Naive thymus-derived CD4-positive, alpha-beta T cell (primary cell): ENCODE data around the gene TMEM236. TPM values are rescaled to one million over a fixed set of nuclear protein-coding genes. Genes with fewer than 3 reads are reported as not detected.

Experiments
- ATAC-seq: fragments of 150-1000 bp; cut with Tn5 transposase; 2 replicates; pipeline ENCODE4 v1.10.0; 2021; ENCODE audit warnings: mild to moderate bottlenecking, moderate library complexity
- CTCF ChIA-PET: fragments of 350-600 bp; sonication (Branson Sonifier 250); formaldehyde crosslinking; loops from one replicate; lab custom pipeline; 2021; ENCODE audit warnings: antibody characterized with exemption; lab: Charles Lee
- POLR2A ChIA-PET: fragments of 350-600 bp; sonication (Branson Sonifier 250); formaldehyde crosslinking; loops from one replicate; lab custom pipeline; 2021; ENCODE audit warnings: antibody characterized with exemption, inconsistent platforms; lab: Charles Lee
- DNase-seq, 9 donors: peaks; one replicate each; pipeline versions ENCODE4 v3.0.0 to v3.0.0-alpha.2; 2020 to 2022; ENCODE audit warnings: mixed read lengths in 1 of 9
- H3K27ac ChIP-seq: one replicate; pipeline ENCODE4 v1.7.0; 2013; ENCODE audit warnings: mild to moderate bottlenecking, low read depth, low read length, moderate library complexity
- H3K27me3 ChIP-seq, 2 donors: one replicate each; pipeline ENCODE4 v1.7.0; 2013; ENCODE audit warnings: low read length in 2 of 2, mild to moderate bottlenecking in 2 of 2, moderate library complexity in 2 of 2; ENCODE audit not compliant: control insufficient read depth in 2 of 2, insufficient read depth in 2 of 2
- H3K36me3 ChIP-seq, 3 experiments: 1 replicate in 2 of 3; 2 replicates in 1 of 3; pipeline ENCODE4 v1.7.0; 2013; ENCODE audit warnings: low read length in 3 of 3, mild to moderate bottlenecking in 3 of 3, moderate library complexity in 1 of 3; ENCODE audit not compliant: insufficient read depth in 3 of 3, control insufficient read depth in 2 of 3
- H3K4me1 ChIP-seq, 2 donors: one replicate each; pipeline ENCODE4 v1.7.0; 2013; ENCODE audit warnings: low read length in 2 of 2, mild to moderate bottlenecking in 2 of 2, moderate library complexity in 1 of 2; ENCODE audit not compliant: control insufficient read depth in 2 of 2, insufficient read depth in 2 of 2
- H3K4me3 ChIP-seq: 2 replicates; pipeline ENCODE4 v1.7.0; 2013; ENCODE audit warnings: mild to moderate bottlenecking, low read length
- H3K9me3 ChIP-seq, 3 experiments: 1 replicate in 2 of 3; 2 replicates in 1 of 3; pipeline ENCODE4 v1.7.0; 2013; ENCODE audit warnings: low read length in 3 of 3; ENCODE audit not compliant: control insufficient read depth in 2 of 3
- H3K27ac Mint-ChIP-seq, 9 donors: one replicate each; pipeline ENCODE4 v1.8.0; 2020 to 2022; ENCODE audit warnings: mixed read lengths in 9 of 9, mild to moderate bottlenecking in 8 of 9, moderate library complexity in 5 of 9, inconsistent platforms in 2 of 9
- H3K27me3 Mint-ChIP-seq, 5 donors: one replicate each; pipeline ENCODE4 v1.8.0; 2021 to 2022; ENCODE audit warnings: mixed read lengths in 5 of 5, mild to moderate bottlenecking in 1 of 5
- H3K36me3 Mint-ChIP-seq, 5 donors: one replicate each; pipeline ENCODE4 v1.8.0; 2020 to 2022; ENCODE audit warnings: mixed read lengths in 5 of 5, mild to moderate bottlenecking in 3 of 5, inconsistent platforms in 1 of 5
- H3K4me1 Mint-ChIP-seq, 7 donors: one replicate each; pipeline ENCODE4 v1.8.0; 2020 to 2022; ENCODE audit warnings: mixed read lengths in 7 of 7, mild to moderate bottlenecking in 3 of 7, inconsistent platforms in 1 of 7
- H3K4me3 Mint-ChIP-seq, 10 donors: one replicate each; pipeline ENCODE4 v1.8.0; 2020 to 2022; ENCODE audit warnings: mild to moderate bottlenecking in 10 of 10, mixed read lengths in 10 of 10, moderate library complexity in 6 of 10, inconsistent platforms in 2 of 10
- H3K9me3 Mint-ChIP-seq, 11 donors: one replicate each; pipeline ENCODE4 v1.8.0; 2020 to 2022; ENCODE audit warnings: mixed read lengths in 11 of 11, mild to moderate bottlenecking in 4 of 11, inconsistent platforms in 1 of 11, moderate library complexity in 1 of 11
- intact Hi-C, 2 donors: fragments of 100-400 bp; cut with micrococcal nuclease; formaldehyde crosslinking; loops; one replicate each; pipeline ENCODE4 v1.15.1; 2023
- polyA plus RNA-seq, 2 donors: library from polyadenylated mRNA; unstranded; fragments of 300-500 nt; fragmentation: Illumina TruSeq; gene quantifications; one replicate each; pipeline ENCODE4 v1.2.3, GENCODE V29; 2021
- total RNA-seq, 6 experiments: library from RNA in 5 of 6; stranded (reverse) in 5 of 6; gene quantifications; 1 replicate in 5 of 6; 2 replicates in 1 of 6; pipeline ENCODE4 v1.2.3 and lab custom pipeline; 2021 to 2026

TMEM236 gene
- total and polyA plus RNA-seq, 7 experiments from 2014 or later: 0.02 to 0.12 (median 0.05) TPM; not detected in 4

DNA sequence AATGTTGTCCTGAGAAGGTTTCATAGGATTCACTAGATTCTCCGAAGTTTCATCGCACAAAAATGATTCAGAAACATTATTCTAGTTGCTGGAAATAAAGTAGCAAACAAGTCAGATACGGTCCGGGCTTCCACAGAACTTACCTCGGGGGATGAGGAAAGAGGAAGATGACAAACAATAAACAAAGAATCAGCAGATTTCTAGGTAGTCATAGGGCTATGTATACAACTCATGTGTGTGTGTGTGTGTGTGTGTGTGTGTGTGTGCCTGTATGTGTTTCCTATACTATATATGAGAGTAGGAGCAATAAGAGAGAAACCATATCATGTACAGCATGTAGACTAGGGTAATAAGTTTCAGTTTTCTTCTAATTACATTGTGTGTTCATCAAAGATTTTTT is 16.5 kb downstream of the TMEM236 start:
- Mint-ChIP-seq H3K4me3 (no peak overlapping the region), H3K27ac (no peak overlapping the region), H3K36me3 (peaks cover 0 to 4% (median 0%) of the 10 kb centered on the region in 5 donors), H3K4me1 (no peaks in the 10 kb centered on the region), H3K9me3 (peaks cover 0 to 6% (median 0%) of the 10 kb centered on the region in 11 donors), H3K27me3 (peaks cover 0 to 15% (median 0%) of the 10 kb centered on the region in 5 donors)
- DNase-seq (no peak), ATAC-seq (no peak)
- intact Hi-C loops: no loop called here
- ChIA-PET POLR2A (no interaction called here), CTCF (no interaction called here)
- H3K27me3 ChIP-seq: no peaks in the 10 kb centered on the region
- H3K9me3 ChIP-seq: no peaks in the 10 kb centered on the region
- H3K4me3 ChIP-seq: no peak overlapping the region
- no peaks in the 10 kb centered on the region for H3K4me1 ChIP-seq
- H3K36me3 ChIP-seq: no peaks in the 10 kb centered on the region
- H3K27ac ChIP-seq: no peak overlapping the region

DNA sequence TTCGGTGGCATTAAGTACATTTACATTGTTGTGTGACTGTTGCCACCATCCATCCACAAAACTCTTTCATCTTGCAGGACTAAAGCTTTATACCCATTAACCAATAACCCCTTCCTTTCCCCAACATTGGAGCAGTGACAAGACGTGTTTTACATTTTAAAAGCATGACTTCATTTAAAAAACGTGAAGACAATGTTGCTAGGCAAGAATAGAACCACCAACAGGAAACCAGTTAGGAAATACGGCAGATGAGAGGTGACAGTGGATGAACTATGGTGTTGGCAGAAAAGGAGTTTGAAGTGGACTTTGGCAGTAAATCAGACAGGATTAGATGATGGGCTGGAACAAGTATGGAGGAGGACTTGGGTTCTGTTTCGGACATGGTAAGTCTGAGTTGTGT is 17.0 kb downstream of the TMEM236 start:
- DNase-seq (no peak), ATAC-seq (no peak)
- Mint-ChIP-seq H3K4me1 (no peaks in the 10 kb centered on the region), H3K27ac (no peak overlapping the region), H3K4me3 (no peak overlapping the region), H3K27me3 (peaks cover 0 to 15% (median 0%) of the 10 kb centered on the region in 5 donors), H3K36me3 (peaks cover 0 to 4% (median 0%) of the 10 kb centered on the region in 5 donors), H3K9me3 (peaks cover 0 to 6% (median 0%) of the 10 kb centered on the region in 11 donors)
- H3K27me3 ChIP-seq: no peaks in the 10 kb centered on the region
- H3K4me3 ChIP-seq: no peak overlapping the region
- ChIA-PET CTCF (no interaction called here), POLR2A (no interaction called here)
- no peak overlapping the region for H3K27ac ChIP-seq
- H3K4me1 ChIP-seq: no peaks in the 10 kb centered on the region
- H3K9me3 ChIP-seq: no peaks in the 10 kb centered on the region
- H3K36me3 ChIP-seq: no peaks in the 10 kb centered on the region
- intact Hi-C loops: no loop called here

DNA sequence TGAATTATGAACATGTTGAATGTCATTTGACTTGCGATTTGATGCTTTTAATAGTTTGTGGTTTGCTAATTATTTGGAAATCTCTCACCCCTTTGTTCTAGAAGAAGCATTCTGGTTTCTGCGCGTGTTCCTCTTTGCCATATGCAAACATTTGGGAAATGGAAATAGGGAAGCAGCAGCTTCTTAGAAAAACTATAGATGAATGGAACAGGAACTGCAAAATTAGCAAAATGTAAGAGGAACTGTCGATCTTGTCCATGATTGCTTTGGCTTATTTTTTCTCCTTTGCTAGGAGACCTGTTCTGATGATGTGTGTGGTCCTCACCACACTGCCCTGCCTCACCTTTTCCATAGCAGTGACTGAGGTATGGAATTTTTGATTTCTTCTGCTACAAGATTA is 19.0 kb downstream of the TMEM236 start:
- intact Hi-C loops: no loop called here
- H3K36me3 Mint-ChIP-seq: peaks cover 0 to 4% (median 0%) of the 10 kb centered on the region in 5 donors
- no peaks in the 10 kb centered on the region for H3K36me3 ChIP-seq
- H3K9me3 ChIP-seq: no peaks in the 10 kb centered on the region
- H3K9me3 Mint-ChIP-seq: peaks cover 0 to 5% (median 0%) of the 10 kb centered on the region in 11 donors
- ATAC-seq: no peak
- peaks cover 0 to 11% (median 3%) of the 10 kb centered on the region in 5 donors for H3K27me3 Mint-ChIP-seq
- H3K4me3 Mint-ChIP-seq: no peak overlapping the region
- H3K27ac Mint-ChIP-seq: no peak overlapping the region
- ChIA-PET CTCF (no interaction called here), POLR2A (no interaction called here)
- DNase-seq: no peak
- H3K27me3 ChIP-seq: no peaks in the 10 kb centered on the region
- no peaks in the 10 kb centered on the region for H3K4me1 Mint-ChIP-seq
- H3K4me1 ChIP-seq: no peaks in the 10 kb centered on the region
- H3K4me3 ChIP-seq: no peak overlapping the region
- H3K27ac ChIP-seq: no peak overlapping the region

DNA sequence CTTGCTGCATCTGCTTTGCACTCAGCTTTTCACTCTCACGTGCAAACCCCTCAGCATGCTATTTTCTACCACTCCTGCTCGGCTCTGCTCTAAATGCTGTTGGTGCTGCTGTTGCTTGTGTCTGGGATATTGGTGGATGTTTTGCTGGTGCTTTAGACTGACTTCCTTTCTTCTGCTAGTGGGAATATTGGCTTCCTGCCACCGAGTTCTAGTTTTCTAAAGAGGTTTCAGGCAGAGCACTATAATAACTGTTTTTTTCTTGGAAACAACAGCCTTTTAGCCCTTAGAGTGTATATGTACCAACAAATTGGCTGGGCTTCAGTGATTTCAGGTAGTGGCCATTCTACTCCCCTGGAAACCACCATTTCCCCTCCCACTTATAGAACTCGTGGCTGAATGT is 27.8 kb downstream of the TMEM236 start:
- Mint-ChIP-seq H3K36me3 (no peaks in the 10 kb centered on the region), H3K4me3 (no peak overlapping the region), H3K4me1 (peaks cover 0 to 2% (median 0%) of the 10 kb centered on the region in 7 donors), H3K27me3 (peaks cover 0 to 8% (median 4%) of the 10 kb centered on the region in 5 donors), H3K9me3 (no peaks in the 10 kb centered on the region), H3K27ac (no peak overlapping the region)
- no peaks in the 10 kb centered on the region for H3K36me3 ChIP-seq
- no peak overlapping the region for H3K27ac ChIP-seq
- H3K9me3 ChIP-seq: no peaks in the 10 kb centered on the region
- intact Hi-C loops: no loop called here
- ChIA-PET POLR2A (no interaction called here), CTCF (no interaction called here)
- no peak for DNase-seq
- H3K4me1 ChIP-seq: no peaks in the 10 kb centered on the region
- H3K4me3 ChIP-seq: no peak overlapping the region
- H3K27me3 ChIP-seq: no peaks in the 10 kb centered on the region
- no peak for ATAC-seq

DNA sequence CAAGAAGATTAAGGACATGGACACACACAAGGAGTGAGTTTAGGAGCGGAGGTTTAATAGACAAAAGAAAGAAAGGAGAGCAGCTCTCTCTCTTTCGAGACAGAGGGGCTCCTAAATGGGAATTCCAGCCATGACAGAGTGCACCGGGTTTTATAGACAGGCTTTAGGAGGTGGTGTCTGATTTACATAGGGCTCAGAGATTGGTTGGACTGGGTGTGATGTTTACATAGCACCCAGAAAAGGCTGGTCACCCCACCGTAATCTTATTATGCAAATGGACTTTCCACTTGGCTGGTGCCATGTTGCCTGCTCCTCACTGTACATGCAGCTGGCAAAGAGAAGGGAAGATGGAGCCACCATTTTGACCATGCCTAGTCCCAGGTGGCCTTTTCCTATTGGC is 28.7 kb downstream of the TMEM236 start:
- Mint-ChIP-seq H3K27me3 (peaks cover 0 to 8% (median 4%) of the 10 kb centered on the region in 5 donors), H3K9me3 (no peaks in the 10 kb centered on the region), H3K4me1 (peaks cover 0 to 4% (median 0%) of the 10 kb centered on the region in 7 donors)

DNA sequence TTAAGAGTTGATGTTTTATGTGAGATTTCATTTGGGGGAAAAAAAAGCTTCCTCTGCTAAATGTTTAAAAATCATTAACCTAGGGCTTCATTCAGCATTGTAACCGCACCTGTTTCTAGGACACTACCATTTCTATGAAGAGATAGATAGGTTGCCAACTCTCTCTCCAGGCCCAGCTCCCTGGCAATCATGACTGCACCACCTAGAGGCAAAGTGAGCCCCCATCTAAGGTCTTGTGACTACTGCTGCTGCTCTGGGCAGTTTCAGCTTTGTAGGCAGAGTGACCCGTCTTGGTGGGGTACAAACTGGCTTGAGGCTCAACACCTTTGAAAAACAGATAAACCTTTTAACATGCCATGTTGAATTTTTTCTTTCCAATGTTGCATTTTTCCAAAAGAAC is 29.9 kb downstream of the TMEM236 start:
- H3K36me3 Mint-ChIP-seq: no peaks in the 10 kb centered on the region
- no peak overlapping the region for H3K27ac Mint-ChIP-seq
- no peaks in the 10 kb centered on the region for H3K9me3 Mint-ChIP-seq

More for the DNA sequence above, 28.7 kb downstream of the TMEM236 start:
- Histone ChIP-seq H3K27me3 (no peaks in the 10 kb centered on the region), H3K4me1 (no peaks in the 10 kb centered on the region), H3K9me3 (no peaks in the 10 kb centered on the region), H3K36me3 (no peaks in the 10 kb centered on the region), H3K4me3 (no peak overlapping the region), H3K27ac (no peak overlapping the region)
- POLR2A ChIA-PET: no interaction called here
- no peak overlapping the region for H3K27ac Mint-ChIP-seq
- DNase-seq (no peak), ATAC-seq (no peak)
- intact Hi-C loops: no loop called here
- CTCF ChIA-PET: no interaction called here
- no peak overlapping the region for H3K4me3 Mint-ChIP-seq
- H3K36me3 Mint-ChIP-seq: no peaks in the 10 kb centered on the region

DNA sequence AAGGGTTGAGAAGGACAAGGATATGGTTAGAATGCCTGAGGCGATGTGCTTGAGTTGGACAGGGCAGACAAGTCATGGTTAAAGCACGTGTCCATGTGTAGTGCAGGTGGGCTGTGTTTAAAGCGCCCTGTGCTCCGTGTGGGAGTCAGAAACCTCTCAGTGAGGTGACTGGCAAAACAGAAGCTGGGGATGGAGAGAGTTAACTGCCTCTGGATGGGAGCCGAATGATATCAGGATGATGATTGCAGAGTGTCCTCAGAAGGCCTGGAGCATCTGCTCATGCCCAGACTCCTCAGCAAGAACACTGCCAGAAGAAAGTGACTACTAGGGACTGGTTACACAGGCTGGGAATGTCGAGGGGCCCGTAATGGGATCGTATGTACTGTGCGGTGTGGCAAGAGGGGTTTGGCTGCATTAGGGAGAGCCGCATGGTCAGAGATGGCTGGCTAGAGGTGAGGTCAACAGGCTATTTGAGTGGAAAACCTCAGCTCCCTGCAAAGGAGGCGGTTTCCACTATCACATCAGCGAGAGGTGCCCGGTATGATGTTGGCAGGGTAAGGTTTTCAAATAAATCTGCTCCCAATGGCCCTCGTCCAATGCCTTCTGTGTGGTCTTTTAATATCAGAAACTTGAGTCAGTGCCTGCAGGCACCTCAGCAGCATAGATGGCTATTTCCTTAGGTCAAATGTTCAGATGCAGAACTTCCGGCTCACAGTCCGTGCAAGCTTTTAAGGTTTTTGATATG is 31.1 kb downstream of the TMEM236 start:
- intact Hi-C loops: no loop called here
- H3K4me1 Mint-ChIP-seq: peaks cover 0 to 4% (median 0%) of the 10 kb centered on the region in 7 donors
- ATAC-seq: no peak
- H3K9me3 Mint-ChIP-seq: no peaks in the 10 kb centered on the region
- no peaks in the 10 kb centered on the region for H3K36me3 Mint-ChIP-seq
- no peak overlapping the region for H3K27ac Mint-ChIP-seq
- H3K4me3 Mint-ChIP-seq: peak overlapping the region in 1 of 10 donors; percentile 20
- Histone ChIP-seq H3K4me3 (no peak overlapping the region), H3K36me3 (no peaks in the 10 kb centered on the region), H3K9me3 (no peaks in the 10 kb centered on the region), H3K4me1 (no peaks in the 10 kb centered on the region), H3K27me3 (no peaks in the 10 kb centered on the region), H3K27ac (no peak overlapping the region)
- peaks cover 0 to 8% (median 0%) of the 10 kb centered on the region in 5 donors for H3K27me3 Mint-ChIP-seq
- POLR2A ChIA-PET: no interaction called here
- no peak for DNase-seq
- CTCF ChIA-PET: no interaction called here

More for the DNA sequence above, 29.9 kb downstream of the TMEM236 start:
- intact Hi-C loops: no loop called here
- Mint-ChIP-seq H3K4me1 (peaks cover 0 to 4% (median 0%) of the 10 kb centered on the region in 7 donors), H3K27me3 (peaks cover 0 to 8% (median 2%) of the 10 kb centered on the region in 5 donors), H3K4me3 (no peak overlapping the region)
- Histone ChIP-seq H3K4me1 (no peaks in the 10 kb centered on the region), H3K9me3 (no peaks in the 10 kb centered on the region), H3K36me3 (no peaks in the 10 kb centered on the region), H3K27me3 (no peaks in the 10 kb centered on the region), H3K4me3 (no peak overlapping the region), H3K27ac (no peak overlapping the region)
- ChIA-PET CTCF (no interaction called here), POLR2A (no interaction called here)
- DNase-seq (no peak), ATAC-seq (no peak)
